Ramos (cell line): ENCODE data around the gene DNMT3A.

Experiments used
- in situ Hi-C: fragments of 300-500 bp; cut with MboI; formaldehyde crosslinking; loops from one replicate; pipeline ENCODE4 v1.14.3; 2022; ENCODE audit warnings: low sequenced_read_pairs; ENCODE audit not compliant: unreplicated experiment

The DNMT3A gene

GRCh38 chr2:25341753-25342371 is at the start of gene DNMT3A:
Gene DNMT3A, minus strand, starts transcription at chr2:25341925. Its CDS starts 27,941 bp downstream, at chr2:25313984.
- in situ Hi-C loops = no loop called here

- in situ Hi-C loops = no loop called here
Observed at GRCh38 chr2:25389161-25389560, 47.4 kb upstream of the DNMT3A start.

DNA sequence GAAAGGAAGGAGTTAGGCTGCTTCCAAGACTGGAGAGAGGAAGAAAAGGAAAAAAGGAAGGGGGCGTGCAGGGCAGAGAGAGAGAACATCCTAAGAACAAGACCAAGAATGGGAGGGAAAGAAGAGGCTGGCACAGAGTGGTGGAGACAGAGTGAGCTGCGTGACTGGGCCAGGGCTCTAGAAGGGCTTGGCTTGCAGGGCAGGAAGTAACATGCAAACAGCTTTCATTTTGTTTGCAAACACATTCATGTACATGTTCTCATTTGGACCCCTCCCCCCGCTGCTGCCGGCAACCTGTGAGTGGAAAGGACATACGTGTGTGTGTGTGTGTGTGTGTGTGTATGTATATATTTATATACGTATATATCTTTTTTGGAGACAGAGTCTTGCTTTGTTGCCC is 46.8 kb upstream of the DNMT3A start:
- in situ Hi-C loops = no loop called here

GRCh38 chr2:25387876-25388449 is 46.2 kb upstream of the DNMT3A start:
- in situ Hi-C loops = no loop called here

DNA sequence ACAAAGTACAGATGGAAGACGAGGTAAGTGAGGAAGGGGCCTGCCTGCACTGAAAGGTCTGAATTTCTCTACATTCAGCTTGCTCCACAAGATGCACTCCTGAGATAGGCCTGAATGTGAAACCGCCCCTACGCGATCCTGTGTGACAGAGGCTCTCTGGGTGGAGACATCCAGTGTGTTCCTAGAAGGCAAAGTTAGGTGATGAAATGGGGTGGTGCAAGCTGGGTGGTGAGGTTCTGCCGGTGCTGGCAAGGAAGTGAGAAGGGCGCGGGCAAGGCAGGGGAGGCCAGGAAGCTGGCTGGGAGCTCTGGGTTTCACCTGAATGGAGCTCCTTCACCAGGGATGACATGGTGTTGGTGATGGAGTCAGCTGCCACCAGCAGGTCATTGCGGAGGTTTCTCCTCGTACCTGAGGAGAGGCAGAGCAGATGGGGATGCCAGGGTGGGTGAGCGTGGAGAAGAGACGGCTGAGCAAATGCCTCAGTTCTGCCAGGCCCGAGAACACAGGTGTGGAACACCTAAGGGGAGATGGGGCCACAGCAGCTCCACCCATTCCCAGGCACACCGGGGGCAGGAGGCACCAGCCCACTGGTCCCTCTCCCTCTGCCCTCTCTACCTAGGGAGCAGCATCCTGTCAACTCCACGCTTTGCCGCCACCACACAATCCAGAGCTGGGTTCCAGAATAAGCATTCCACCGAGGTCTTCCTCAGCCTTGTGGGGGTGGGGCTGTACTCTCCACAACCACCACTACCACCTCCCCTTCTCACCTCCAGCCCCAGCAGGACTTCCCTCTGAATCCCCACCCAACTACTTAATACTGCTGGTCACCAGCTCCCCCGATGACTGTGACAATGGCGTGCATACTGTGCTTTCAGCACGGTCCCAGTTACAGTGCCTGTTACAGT is 45.5 kb upstream of the DNMT3A start:
- in situ Hi-C loops = no loop called here

- in situ Hi-C loops = no loop called here
Observed at GRCh38 chr2:25385910-25386309, 44.2 kb upstream of the DNMT3A start.

GRCh38 chr2:25383806-25384205 is 42.1 kb upstream of the DNMT3A start:
- in situ Hi-C loops = no loop called here

DNA sequence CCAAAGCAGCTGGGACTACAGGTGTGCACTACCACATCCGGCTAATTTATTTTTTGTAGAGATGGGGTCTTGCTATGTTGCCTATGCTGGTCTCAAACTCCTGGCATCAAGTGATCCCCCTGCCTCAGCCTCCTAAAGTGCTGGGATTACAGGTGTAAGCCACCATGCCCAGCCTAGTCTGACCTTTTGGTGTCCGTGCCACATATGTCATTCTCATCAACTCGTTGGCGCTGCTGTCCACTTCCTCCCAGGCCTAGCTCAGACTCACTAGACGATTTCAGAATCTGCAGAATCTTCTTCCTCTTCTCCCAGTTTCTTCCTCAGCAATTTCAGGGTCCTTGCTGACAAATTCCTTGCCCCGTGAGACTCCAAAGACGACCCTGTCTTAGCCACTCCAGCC is 39.8 kb upstream of the DNMT3A start:
- in situ Hi-C loops = no loop called here

DNA sequence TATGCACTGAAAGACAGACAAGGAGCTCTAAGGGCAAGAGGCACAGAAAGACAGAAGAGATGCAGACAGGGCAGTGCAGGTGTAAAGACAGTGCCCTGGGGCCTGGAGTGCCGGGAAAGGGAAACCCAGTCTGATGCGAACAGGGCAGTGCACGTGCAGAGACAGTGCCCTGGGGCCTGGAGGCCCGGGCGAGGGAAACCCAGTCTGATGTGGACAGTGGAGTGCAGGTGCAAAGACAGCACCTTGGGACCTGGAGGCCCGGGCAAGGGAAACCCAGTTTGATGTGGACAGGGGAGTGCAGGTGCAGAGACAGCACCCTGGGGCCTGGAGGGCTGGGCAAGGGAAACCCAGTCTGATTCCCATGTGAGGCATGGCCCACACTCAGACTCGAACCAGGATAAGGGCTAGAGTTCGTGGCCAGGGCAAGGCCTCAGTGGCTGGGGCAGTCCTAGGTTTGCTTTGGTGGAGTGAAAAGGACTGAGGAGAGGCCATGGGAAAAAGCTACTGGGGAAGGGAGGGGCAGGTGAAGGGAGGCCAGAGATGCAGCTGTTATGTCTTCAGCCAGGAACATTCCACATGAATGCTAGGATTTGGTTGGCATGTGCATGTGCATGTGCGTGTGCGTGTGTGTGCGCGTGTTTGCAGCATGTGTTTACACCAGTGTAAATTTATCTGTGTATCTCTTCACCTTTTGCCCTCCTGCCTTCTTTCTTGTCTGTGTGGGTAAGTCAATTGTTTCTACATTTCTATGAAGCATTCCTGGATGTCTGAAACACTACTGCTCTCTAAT is 39.1 kb upstream of the DNMT3A start:
- in situ Hi-C loops = no loop called here

DNA sequence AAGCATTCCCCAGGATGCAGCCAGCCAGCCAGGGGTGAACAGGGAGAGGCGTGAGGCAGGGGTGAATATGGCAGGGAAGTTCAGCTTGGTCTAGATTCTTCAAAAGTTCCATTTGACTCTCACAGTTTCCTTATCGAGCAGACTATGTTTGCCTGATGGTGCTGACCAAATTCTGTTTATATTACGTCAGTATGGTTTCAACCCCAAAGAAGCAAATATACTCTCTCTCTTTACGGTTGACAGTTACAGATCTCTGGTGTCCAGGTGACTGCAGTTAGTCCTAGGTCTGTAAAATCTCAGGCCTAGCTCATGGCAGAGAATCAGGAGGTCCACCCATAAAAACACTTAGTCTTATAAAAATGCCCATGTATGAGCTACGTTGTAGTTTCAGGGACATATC is 38.3 kb upstream of the DNMT3A start:
- in situ Hi-C loops = no loop called here

DNA sequence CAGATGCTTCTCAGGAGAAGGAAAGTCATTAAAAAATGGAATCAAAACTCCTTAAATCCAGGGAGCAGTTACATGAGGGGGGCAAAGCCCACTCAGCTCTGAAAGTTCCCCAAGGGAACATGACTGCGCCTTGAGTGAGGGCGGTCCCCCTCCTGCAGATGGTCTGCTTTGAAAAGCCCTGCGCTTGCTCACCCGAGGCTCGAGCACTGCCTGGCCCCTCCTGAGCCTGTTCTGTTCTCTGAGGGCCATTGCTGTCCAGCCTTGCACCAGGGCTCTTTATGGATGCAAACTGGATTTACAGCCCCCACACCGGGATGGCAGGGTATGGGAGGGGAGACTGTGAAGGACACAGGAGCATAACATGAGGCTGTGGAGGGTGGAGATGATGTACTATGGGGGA is 37.8 kb upstream of the DNMT3A start:
- in situ Hi-C loops = no loop called here

- in situ Hi-C loops = no loop called here
Observed at GRCh38 chr2:25378731-25379490, 37.2 kb upstream of the DNMT3A start.

DNA sequence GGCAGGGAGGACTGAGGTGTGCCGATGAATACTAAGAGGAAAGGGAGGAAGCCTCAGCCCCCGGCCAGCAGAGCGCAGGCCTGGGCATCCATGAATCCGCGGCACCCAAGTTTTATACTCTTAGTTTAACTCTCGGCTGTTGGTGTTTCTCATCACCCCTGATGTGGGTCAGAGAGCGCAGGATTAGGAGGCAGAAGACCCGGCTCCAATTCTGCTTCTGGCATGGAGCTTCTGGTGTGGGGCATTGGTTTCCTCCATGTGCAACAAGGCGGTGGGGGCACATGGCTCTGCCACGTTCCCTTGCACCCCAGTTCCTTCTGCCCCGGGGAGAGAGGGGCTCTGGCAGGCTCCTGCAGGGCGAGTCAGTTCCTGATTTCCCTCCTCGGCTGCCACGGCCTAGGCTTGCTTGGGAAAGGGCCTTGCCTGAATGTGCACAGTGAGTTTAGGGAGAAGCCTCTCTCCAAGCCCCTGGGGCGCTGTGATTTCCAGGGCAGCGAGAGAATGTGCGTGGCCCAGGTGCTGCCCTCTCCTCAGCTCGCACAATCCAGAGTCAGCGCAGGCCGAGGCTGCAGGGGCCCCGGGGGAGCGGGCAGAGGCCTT is 36.2 kb upstream of the DNMT3A start:
- in situ Hi-C loops = no loop called here

DNA sequence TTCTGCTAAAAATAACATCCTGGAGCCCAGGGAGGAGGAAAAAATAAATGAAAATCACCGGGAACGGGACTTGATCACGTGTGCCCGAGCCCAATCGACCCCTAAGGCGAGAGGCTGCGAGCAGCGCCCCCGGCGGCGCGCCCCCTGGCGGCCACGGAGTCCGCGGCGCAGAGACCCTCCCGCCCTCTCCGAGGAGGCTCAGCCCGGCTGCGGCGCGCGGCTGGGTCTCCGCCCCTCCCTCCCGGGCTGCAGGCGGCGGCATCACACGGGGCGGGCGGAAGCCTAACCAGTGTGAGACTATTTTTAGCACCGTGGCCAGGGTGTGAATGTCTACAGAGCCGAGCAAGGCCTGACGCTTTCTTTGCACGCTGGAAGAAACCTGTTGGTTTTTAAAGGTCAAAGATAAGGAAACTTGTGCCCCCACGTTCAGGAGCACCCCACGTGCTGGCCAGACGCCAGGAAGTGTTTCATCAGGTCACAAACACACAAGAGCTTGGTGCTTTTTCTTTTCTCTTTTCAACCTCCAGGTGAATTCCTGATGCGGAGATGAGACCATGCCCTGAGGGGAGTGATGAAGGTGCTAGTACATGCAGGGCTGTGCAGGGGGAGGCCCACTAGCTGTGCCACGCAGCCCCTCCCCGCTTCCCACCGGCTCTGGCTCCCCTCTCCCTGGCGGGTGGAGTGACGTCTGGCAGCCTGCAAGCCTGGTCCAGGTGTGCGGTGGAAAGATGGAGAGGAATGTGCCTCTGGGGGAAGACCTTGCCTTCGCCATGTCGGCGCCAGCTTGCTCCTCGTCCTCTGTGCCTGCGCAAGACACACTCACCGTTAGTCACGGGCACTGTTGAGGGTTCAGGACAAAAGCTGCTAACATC is 35.3 kb upstream of the DNMT3A start:
- in situ Hi-C loops = no loop called here

- in situ Hi-C loops = no loop called here
Observed at GRCh38 chr2:25375989-25376545, 34.3 kb upstream of the DNMT3A start.

DNA sequence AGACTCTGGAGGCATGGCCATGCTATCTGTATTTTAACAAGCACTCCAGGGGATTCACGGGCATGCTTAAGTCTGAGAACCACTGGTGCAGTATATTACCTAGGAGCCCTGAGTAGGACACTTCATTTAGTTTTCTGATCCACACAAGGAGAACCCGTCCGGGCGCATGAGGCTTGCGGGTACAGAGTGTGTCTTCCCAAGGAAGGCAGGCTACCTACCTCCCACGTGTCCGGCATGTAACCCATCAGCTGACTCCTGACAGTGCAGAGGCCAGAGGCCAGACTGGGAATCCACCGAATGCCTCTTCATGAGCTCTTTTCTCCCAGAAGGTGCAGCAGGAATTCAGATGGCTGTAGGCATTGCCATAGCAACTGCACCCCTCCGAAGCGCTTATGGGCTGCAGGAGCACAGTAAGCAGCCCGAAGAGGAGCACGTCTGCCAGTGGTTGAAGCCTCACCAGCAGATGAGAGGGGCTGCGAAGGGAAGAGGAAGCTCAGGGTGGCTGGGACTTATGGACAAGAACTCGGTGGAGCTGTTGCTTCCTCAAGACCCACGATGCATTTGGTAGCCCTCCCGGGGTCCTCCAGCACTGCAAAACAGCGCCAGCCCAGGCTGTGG is 33.8 kb upstream of the DNMT3A start:
- in situ Hi-C loops = no loop called here

DNA sequence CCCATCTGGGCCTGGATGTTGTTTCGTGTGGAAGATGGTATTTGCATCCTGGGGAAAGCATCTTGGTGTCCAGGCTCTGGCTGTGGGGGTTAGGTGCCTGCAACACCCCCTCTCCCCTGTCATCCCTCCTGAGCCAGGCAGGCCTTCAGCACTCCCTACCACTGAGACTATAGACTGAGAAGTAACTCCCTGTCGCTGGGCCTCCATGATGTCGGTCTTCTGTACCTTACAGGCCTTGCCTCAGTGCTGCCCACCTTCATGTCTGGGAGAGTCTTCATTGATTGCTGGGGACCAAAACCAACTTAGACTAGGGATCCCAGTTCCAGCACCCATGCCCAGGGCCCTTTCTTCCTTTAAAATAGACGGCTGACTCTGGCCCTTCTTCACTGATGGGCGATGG is 33.1 kb upstream of the DNMT3A start:
- in situ Hi-C loops = loop anchor here (25.0 kb wide), 1 partner anchor 137 kb away; no protein-coding TSS in a partner anchor

- in situ Hi-C loops = loop anchor here (25.0 kb wide), 1 partner anchor 138 kb away; no protein-coding TSS in a partner anchor
Observed at GRCh38 chr2:25374411-25374810, 32.7 kb upstream of the DNMT3A start.
